ENCODE data around the gene KIF1A. TPM values are rescaled to one million over a fixed set of nuclear protein-coding genes. Genes with fewer than 3 reads are reported as not detected.

Gene KIF1A, protein sequence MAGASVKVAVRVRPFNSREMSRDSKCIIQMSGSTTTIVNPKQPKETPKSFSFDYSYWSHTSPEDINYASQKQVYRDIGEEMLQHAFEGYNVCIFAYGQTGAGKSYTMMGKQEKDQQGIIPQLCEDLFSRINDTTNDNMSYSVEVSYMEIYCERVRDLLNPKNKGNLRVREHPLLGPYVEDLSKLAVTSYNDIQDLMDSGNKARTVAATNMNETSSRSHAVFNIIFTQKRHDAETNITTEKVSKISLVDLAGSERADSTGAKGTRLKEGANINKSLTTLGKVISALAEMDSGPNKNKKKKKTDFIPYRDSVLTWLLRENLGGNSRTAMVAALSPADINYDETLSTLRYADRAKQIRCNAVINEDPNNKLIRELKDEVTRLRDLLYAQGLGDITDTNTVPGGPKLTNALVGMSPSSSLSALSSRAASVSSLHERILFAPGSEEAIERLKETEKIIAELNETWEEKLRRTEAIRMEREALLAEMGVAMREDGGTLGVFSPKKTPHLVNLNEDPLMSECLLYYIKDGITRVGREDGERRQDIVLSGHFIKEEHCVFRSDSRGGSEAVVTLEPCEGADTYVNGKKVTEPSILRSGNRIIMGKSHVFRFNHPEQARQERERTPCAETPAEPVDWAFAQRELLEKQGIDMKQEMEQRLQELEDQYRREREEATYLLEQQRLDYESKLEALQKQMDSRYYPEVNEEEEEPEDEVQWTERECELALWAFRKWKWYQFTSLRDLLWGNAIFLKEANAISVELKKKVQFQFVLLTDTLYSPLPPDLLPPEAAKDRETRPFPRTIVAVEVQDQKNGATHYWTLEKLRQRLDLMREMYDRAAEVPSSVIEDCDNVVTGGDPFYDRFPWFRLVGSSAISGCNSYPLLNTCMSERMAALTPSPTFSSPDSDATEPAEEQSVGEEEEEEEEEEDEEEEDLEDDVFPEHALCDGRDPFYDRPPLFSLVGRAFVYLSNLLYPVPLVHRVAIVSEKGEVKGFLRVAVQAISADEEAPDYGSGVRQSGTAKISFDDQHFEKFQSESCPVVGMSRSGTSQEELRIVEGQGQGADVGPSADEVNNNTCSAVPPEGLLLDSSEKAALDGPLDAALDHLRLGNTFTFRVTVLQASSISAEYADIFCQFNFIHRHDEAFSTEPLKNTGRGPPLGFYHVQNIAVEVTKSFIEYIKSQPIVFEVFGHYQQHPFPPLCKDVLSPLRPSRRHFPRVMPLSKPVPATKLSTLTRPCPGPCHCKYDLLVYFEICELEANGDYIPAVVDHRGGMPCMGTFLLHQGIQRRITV (N-terminal part only)
- not detected for polyA plus RNA-seq

DNA sequence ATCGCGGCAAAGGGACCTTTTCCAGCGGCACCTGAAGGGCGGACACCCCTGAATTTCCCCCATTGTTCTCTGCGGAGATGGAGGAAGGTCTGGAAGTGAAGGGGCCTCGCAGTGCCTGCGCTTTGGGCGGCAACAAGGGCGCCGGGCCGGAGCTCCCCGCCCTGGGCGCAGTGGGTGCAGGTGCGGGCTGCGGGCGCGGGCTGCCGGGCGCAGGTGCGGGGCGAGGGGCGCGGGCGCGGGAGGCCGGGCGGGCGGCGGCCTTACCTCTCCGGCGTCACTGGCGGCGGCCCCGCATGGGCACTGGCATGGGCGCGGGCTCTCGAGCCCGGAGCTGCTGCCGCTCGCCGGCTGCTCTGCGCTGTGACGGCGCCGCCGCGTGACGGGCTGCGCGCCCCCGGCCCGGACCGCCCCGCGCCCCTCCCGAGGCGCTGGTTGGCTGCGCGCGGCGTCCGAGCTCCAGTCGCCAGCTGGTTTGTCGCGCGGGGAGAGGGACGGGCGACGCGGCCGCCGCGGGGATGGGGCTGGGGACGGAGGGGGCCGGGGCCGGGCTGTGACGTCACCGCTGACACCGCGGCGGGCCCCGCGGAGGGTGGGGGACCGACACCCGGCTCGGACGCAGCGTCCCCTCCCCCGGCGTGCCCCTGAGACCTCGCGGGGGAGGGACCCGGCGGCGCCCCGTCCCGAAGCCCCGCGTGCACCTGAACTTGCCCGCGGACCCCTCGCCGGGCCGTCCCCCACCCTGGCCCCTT, at the start of gene KIF1A:
Gene KIF1A (minus strand): TSS at position 362 of the 749 bp plus-strand sequence. CDS start 22,467 bp downstream, outside the sequence.
- H3K9me3 Mint-ChIP-seq = peaks cover 2 to 11% (median 9%) of the 10 kb centered on the region in 3 donors
- peaks cover 3 to 5% (median 4%) of the 10 kb centered on the region in 3 donors for H3K4me1 Mint-ChIP-seq
- H3K4me3 Mint-ChIP-seq = peak within 1 kb of the TSS in 3 of 4 donors; percentile 39 to 63 (median 59)
- H3K36me3 Mint-ChIP-seq = no peaks in the 10 kb centered on the region
- no peak within 1 kb of the TSS for H3K27ac Mint-ChIP-seq
- H3K27me3 Mint-ChIP-seq = peaks cover 44% of the 10 kb centered on the region

DNA sequence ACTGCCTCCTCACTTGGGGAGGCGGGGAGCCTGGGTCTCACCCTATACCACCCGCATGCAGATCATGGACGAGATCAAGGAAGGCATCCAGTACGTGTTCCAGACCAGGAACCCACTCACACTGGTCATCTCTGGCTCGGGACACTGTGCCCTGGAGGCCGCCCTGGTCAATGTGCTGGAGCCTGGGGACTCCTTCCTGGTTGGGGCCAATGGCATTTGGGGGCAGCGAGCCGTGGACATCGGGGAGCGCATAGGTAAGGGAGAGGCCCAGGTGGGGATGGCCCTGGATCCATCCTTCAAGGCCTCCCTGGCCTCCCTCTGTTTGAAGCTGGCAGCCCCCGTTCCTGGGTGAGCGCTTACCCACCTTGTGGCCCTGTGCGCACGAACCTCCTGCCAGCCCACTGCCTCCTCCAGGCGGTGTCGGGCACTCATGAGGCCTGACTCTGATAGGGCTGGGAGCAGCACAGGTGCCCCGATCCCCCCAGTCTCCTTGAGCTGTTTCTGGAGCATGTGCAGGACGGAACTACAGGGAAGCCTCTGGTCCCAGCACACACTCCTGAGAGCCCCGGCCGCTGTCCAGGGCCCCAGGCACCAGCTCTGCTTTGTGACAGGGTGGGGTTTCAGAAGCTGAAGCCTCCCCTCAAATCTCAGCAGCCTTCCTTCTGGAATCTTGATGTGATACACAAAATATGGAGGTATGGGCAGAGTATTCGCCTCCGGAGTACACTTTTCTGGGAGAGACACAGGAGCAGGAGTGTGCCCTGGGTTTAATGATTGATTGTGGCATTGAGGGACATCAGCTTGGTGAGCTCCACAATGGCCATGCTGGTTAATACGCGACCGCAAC, 49.3 kb upstream of the KIF1A start:
- no peaks in the 10 kb centered on the region for H3K36me3 Mint-ChIP-seq
- no peak overlapping the region for H3K27ac Mint-ChIP-seq
- no peaks in the 10 kb centered on the region for H3K9me3 Mint-ChIP-seq
- H3K4me3 Mint-ChIP-seq = no peak overlapping the region
- no peaks in the 10 kb centered on the region for H3K4me1 Mint-ChIP-seq
- peaks cover 2% of the 10 kb centered on the region for H3K27me3 Mint-ChIP-seq

GRCh38 chr2:240868286-240869108, 48.5 kb upstream of the KIF1A start, which contains the start of gene AGXT:
AGXT (plus strand) TSS chr2:240868824; CDS start chr2:240868866, 42 bp downstream.
- H3K27me3 Mint-ChIP-seq = peaks cover 2% of the 10 kb centered on the region
- no peak within 1 kb of the TSS for H3K4me3 Mint-ChIP-seq
- no peaks in the 10 kb centered on the region for H3K36me3 Mint-ChIP-seq
- H3K9me3 Mint-ChIP-seq = no peaks in the 10 kb centered on the region
- H3K4me1 Mint-ChIP-seq = no peaks in the 10 kb centered on the region
- H3K27ac Mint-ChIP-seq = no peak within 1 kb of the TSS

DNA sequence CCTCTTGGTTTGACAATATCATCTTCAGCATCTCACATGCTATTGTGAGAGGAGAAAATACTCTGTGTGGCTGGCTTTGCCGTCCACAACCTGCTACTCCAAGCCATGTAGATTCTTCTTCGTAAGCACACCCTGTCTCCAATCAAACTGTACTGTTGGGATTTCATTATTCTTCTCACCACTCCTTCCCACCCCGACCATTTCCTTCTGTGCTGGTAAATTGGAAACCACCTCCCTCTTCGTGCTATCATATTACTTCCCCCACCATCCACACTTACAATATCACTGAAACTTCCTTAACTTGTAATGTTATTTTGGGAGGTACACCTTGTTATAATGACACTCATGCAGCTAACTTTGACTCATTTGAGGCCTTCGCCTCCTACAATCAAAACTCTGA, 45.4 kb upstream of the KIF1A start:
- Mint-ChIP-seq H3K36me3 (no peaks in the 10 kb centered on the region), H3K27ac (no peak overlapping the region), H3K27me3 (no peaks in the 10 kb centered on the region), H3K9me3 (no peaks in the 10 kb centered on the region), H3K4me1 (no peaks in the 10 kb centered on the region), H3K4me3 (no peak overlapping the region)

DNA sequence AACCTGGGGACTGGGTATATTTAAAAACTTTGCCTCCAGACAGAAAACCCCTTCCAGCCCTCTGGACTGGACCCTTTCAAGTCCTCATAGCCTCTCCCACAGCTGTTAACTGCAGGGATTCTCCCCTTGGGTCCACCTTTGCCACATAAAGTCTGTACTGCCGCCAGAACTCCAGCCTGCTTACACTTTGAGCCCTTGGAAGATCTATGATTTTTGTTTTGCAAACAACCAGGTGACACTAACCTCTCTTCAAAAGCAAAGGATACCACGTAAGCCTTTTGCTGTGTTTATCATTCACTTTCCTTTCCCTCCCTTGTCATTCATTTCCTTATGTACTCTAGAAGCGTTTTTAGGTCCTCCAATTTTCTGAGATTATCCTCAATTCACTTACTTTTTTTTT, 44.5 kb upstream of the KIF1A start:
- peaks cover under 1% of the 10 kb centered on the region for H3K27me3 Mint-ChIP-seq
- no peaks in the 10 kb centered on the region for H3K9me3 Mint-ChIP-seq
- no peak overlapping the region for H3K27ac Mint-ChIP-seq
- no peaks in the 10 kb centered on the region for H3K4me1 Mint-ChIP-seq
- H3K4me3 Mint-ChIP-seq = no peak overlapping the region
- H3K36me3 Mint-ChIP-seq = no peaks in the 10 kb centered on the region

- Mint-ChIP-seq H3K4me3 (no peak overlapping the region), H3K36me3 (no peaks in the 10 kb centered on the region), H3K27ac (no peak overlapping the region), H3K27me3 (peaks cover 8% of the 10 kb centered on the region), H3K4me1 (no peaks in the 10 kb centered on the region), H3K9me3 (no peaks in the 10 kb centered on the region)
These were observed 41.5 kb upstream of the KIF1A start for GRCh38 chr2:240861547-240861946.

- H3K27ac Mint-ChIP-seq = no peak overlapping the region
- peaks cover 8% of the 10 kb centered on the region for H3K27me3 Mint-ChIP-seq
- H3K4me3 Mint-ChIP-seq = no peak overlapping the region
- peaks cover 0 to 2% (median 0%) of the 10 kb centered on the region in 3 donors for H3K4me1 Mint-ChIP-seq
- peaks cover 0 to 5% (median 1%) of the 10 kb centered on the region in 3 donors for H3K9me3 Mint-ChIP-seq
- no peaks in the 10 kb centered on the region for H3K36me3 Mint-ChIP-seq
These were observed 38.9 kb upstream of the KIF1A start for GRCh38 chr2:240858871-240859270.

DNA sequence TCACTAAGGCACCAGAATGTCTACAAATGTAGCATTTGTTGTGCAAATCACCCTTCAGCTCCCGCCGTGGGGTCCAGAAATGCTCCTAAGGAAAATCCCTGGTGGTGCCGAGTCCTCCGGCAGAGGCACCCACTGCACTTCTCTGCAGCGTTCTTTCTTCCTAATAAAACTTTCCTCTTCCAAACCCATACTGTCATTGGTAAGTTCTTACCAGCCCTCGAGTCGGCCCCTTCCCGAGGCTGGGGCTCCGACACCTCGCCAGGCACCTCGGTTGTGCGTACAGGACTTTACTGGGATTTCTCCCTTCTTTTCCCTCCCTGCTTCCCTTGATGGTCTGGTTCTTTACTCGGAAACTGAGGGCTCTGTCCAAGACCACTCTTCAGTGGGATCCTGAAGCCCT, 38.3 kb upstream of the KIF1A start:
- H3K27me3 Mint-ChIP-seq = peaks cover 8% of the 10 kb centered on the region
- no peaks in the 10 kb centered on the region for H3K36me3 Mint-ChIP-seq
- no peak overlapping the region for H3K27ac Mint-ChIP-seq
- peaks cover 0 to 5% (median 1%) of the 10 kb centered on the region in 3 donors for H3K9me3 Mint-ChIP-seq
- no peak overlapping the region for H3K4me3 Mint-ChIP-seq
- peaks cover 0 to 2% (median 0%) of the 10 kb centered on the region in 3 donors for H3K4me1 Mint-ChIP-seq

- no peaks in the 10 kb centered on the region for H3K36me3 Mint-ChIP-seq
- H3K27ac Mint-ChIP-seq = no peak overlapping the region
- H3K4me3 Mint-ChIP-seq = no peak overlapping the region
- peaks cover 8% of the 10 kb centered on the region for H3K27me3 Mint-ChIP-seq
- peaks cover 0 to 5% (median 1%) of the 10 kb centered on the region in 3 donors for H3K9me3 Mint-ChIP-seq
- H3K4me1 Mint-ChIP-seq = peaks cover 0 to 2% (median 0%) of the 10 kb centered on the region in 3 donors
These were observed 37.3 kb upstream of the KIF1A start for GRCh38 chr2:240857039-240858008.

GRCh38 chr2:240856151-240856980, 36.3 kb upstream of the KIF1A start:
- H3K9me3 Mint-ChIP-seq = peaks cover 0 to 5% (median 1%) of the 10 kb centered on the region in 3 donors
- H3K36me3 Mint-ChIP-seq = no peaks in the 10 kb centered on the region
- H3K4me1 Mint-ChIP-seq = peaks cover 0 to 2% (median 0%) of the 10 kb centered on the region in 3 donors
- no peak overlapping the region for H3K4me3 Mint-ChIP-seq
- H3K27me3 Mint-ChIP-seq = peaks cover 9% of the 10 kb centered on the region
- H3K27ac Mint-ChIP-seq = no peak overlapping the region

- H3K9me3 Mint-ChIP-seq = peaks cover 0 to 5% (median 1%) of the 10 kb centered on the region in 3 donors
- H3K27me3 Mint-ChIP-seq = peaks cover 9% of the 10 kb centered on the region
- H3K36me3 Mint-ChIP-seq = no peaks in the 10 kb centered on the region
- peaks cover 0 to 2% (median 0%) of the 10 kb centered on the region in 3 donors for H3K4me1 Mint-ChIP-seq
- no peak overlapping the region for H3K27ac Mint-ChIP-seq
- no peak overlapping the region for H3K4me3 Mint-ChIP-seq
These were observed 35.7 kb upstream of the KIF1A start for GRCh38 chr2:240855670-240856069.
